HepG2 (cell line): ENCODE data around the gene TACC2. TPM values are rescaled to one million over a fixed set of nuclear protein-coding genes. Genes with fewer than 3 reads are reported as not detected.

ENCODE experiments used
- ATAC-seq: fragments of 200-7000 bp; cut with Tn5 transposase; 3 replicates; pipeline ENCODE4 v1.9.1; 2020; ENCODE audit warnings: mild to moderate bottlenecking, moderate library complexity
- BruUV-seq: library from RNA; stranded (reverse); fragments of 400-500 nt; replicated peaks from 2 replicates; lab custom pipeline; 2021; lab: Mats Ljungman, UMichigan
- CTCF ChIA-PET: fragments of 300-600 bp; formaldehyde crosslinking; extraction: SDS; loops from one replicate; lab custom pipeline; 2021; ENCODE audit warnings: low total read pairs, inconsistent platforms, low intra/inter-chr PET ratio; lab: Yijun Ruan, JAX
- POLR2A ChIA-PET: fragments of 350-600 bp; sonication (Branson Sonifier 250); formaldehyde crosslinking; loops from one replicate; lab custom pipeline; 2020; ENCODE audit warnings: antibody characterized with exemption, inconsistent platforms; lab: Yijun Ruan, JAX
- DNase-seq: peaks from one replicate; pipeline ENCODE4 v3.0.0-alpha.2; 2015; ENCODE audit warnings: low spot score
- FAIRE-seq: peaks from 3 replicates; lab custom pipeline; 2011; peaks lifted over from hg19 to GRCh38; lab: Jason Lieb, UNC
- H2AFZ ChIP-seq: one replicate; pipeline ENCODE4 v1.6.1; 2011; ENCODE audit warnings: low read length, inconsistent platforms
- H3K27ac ChIP-seq: fragments of 300-600 bp; 3 replicates; pipeline ENCODE4 v1.8.0; 2011; ENCODE audit warnings: mixed run types, mild to moderate bottlenecking, mixed read lengths, low read length, inconsistent platforms; ENCODE audit not compliant: insufficient read depth; ENCODE audit errors: extremely low read length
- H3K27me3 ChIP-seq, 2 experiments: fragments of 200-600 bp in 1 of 2; 2 replicates in 1 of 2; 3 replicates in 1 of 2; pipeline versions ENCODE4 v1.6.0 to v1.8.0; 2011; ENCODE audit warnings: low read length in 2 of 2, mild to moderate bottlenecking in 2 of 2, moderate library complexity in 2 of 2, inconsistent platforms in 1 of 2; ENCODE audit not compliant: insufficient read depth in 2 of 2, control insufficient read depth in 1 of 2
- H3K36me3 ChIP-seq, 2 experiments: fragments of 200-600 bp in 1 of 2; replicated peaks in 1 of 2; 2 replicates in 1 of 2; 3 replicates in 1 of 2; pipeline versions ENCODE4 v1.5.1 to v1.8.0; 2011; ENCODE audit warnings: low read length in 2 of 2, inconsistent platforms in 1 of 2; ENCODE audit not compliant: insufficient read depth in 2 of 2, control insufficient read depth in 1 of 2
- H3K4me1 ChIP-seq: 2 replicates; pipeline ENCODE4 v1.5.1; 2012; ENCODE audit warnings: low read length, inconsistent platforms; ENCODE audit not compliant: insufficient read depth
- H3K4me2 ChIP-seq: 2 replicates; pipeline ENCODE4 v1.6.0; 2011; ENCODE audit warnings: low read depth, low read length, inconsistent platforms
- H3K4me3 ChIP-seq, 3 experiments: fragments of 200-600 bp in 1 of 3; sonication (generic), shearing (Covaris generic) in 1 of 3; replicated peaks in 1 of 3; 2 replicates each; pipeline ENCODE4 v1.5.1; 2011 to 2016; ENCODE audit warnings: low read length in 3 of 3, inconsistent platforms in 2 of 3, low read depth in 2 of 3, mild to moderate bottlenecking in 2 of 3, control low read depth in 1 of 3, mixed read lengths in 1 of 3; ENCODE audit not compliant: insufficient read depth in 1 of 3
- H3K79me2 ChIP-seq: one replicate; pipeline ENCODE4 v1.6.1; 2011; ENCODE audit warnings: low read length, inconsistent platforms; ENCODE audit not compliant: insufficient read depth
- H3K9ac ChIP-seq: 2 replicates; pipeline ENCODE4 v1.6.0; 2011; ENCODE audit warnings: mild to moderate bottlenecking, low read depth, low read length, inconsistent platforms; ENCODE audit not compliant: insufficient read depth
- H3K9me3 ChIP-seq: 2 replicates; pipeline ENCODE4 v1.5.1; 2012; ENCODE audit warnings: mild to moderate bottlenecking, low read length
- H4K20me1 ChIP-seq: 2 replicates; pipeline ENCODE4 v1.6.0; 2011; ENCODE audit warnings: inconsistent platforms, mild to moderate bottlenecking, low read length, moderate library complexity; ENCODE audit not compliant: insufficient read depth
- BRCA1 ChIP-seq: sonication (generic); formaldehyde crosslinking; IDR thresholded peaks from 2 replicates; pipeline ENCODE4 v1.4.0; 2020; ENCODE audit warnings: missing genetic modification reagents
- BRD4 ChIP-seq: sonication (generic); formaldehyde crosslinking; IDR thresholded peaks from 2 replicates; pipeline ENCODE4 v1.4.0; 2020; ENCODE audit warnings: missing genetic modification reagents
- DMTF1 ChIP-seq: sonication (generic); formaldehyde crosslinking; IDR thresholded peaks from 2 replicates; pipeline ENCODE4 v1.4.0; 2020; ENCODE audit warnings: mild to moderate bottlenecking, missing genetic modification reagents
- PAX8 ChIP-seq: sonication (generic); formaldehyde crosslinking; IDR thresholded peaks from 2 replicates; pipeline ENCODE4 v1.8.0; 2022; ENCODE audit warnings: mild to moderate bottlenecking, missing genetic modification reagents, borderline replicate concordance
- POGK ChIP-seq: sonication (generic); formaldehyde crosslinking; conservative IDR thresholded peaks from 2 replicates; pipeline ENCODE4 v1.8.0; 2022; ENCODE audit warnings: mild to moderate bottlenecking, moderate library complexity, missing genetic modification reagents
- TBP ChIP-seq: sonication (generic); formaldehyde crosslinking; IDR thresholded peaks from 2 replicates; pipeline ENCODE4 v1.5.0; 2020; ENCODE audit warnings: missing genetic modification reagents
- XBP1 ChIP-seq: sonication (generic); formaldehyde crosslinking; IDR thresholded peaks from 2 replicates; pipeline ENCODE4 v1.5.0; 2020; ENCODE audit warnings: missing genetic modification reagents
- ZBTB46 ChIP-seq: sonication (generic); formaldehyde crosslinking; IDR thresholded peaks from 2 replicates; pipeline ENCODE4 v1.4.0; 2020; ENCODE audit warnings: mild to moderate bottlenecking, missing genetic modification reagents, borderline replicate concordance
- ZNF138 ChIP-seq: sonication (generic); formaldehyde crosslinking; IDR thresholded peaks from 2 replicates; pipeline ENCODE4 v1.5.0; 2020; ENCODE audit warnings: mild to moderate bottlenecking, low read depth, missing genetic modification reagents
- ZNF24 ChIP-seq: fragments of 450-650 bp; IDR thresholded peaks from 2 replicates; pipeline ENCODE4 v1.6.1; 2017; ENCODE audit warnings: antibody characterized with exemption, mild to moderate bottlenecking
- ZNF296 ChIP-seq: sonication (generic); formaldehyde crosslinking; conservative IDR thresholded peaks from 2 replicates; pipeline ENCODE4 v1.5.0; 2020; ENCODE audit warnings: mild to moderate bottlenecking, missing genetic modification reagents
- ZNF660 ChIP-seq: sonication (generic); formaldehyde crosslinking; IDR thresholded peaks from 2 replicates; pipeline ENCODE4 v1.5.1; 2020; ENCODE audit warnings: mild to moderate bottlenecking, low read depth, missing genetic modification reagents, borderline replicate concordance
- ZNF691 ChIP-seq: sonication (generic); formaldehyde crosslinking; IDR thresholded peaks from 2 replicates; pipeline ENCODE4 v1.4.0; 2020; ENCODE audit warnings: missing genetic modification reagents, low read depth, mild to moderate bottlenecking, borderline replicate concordance
- ZNF788 ChIP-seq: sonication (generic); formaldehyde crosslinking; IDR thresholded peaks from 2 replicates; pipeline ENCODE4 v1.5.0; 2020; ENCODE audit warnings: mild to moderate bottlenecking, missing genetic modification reagents, borderline replicate concordance
- ZSCAN20 ChIP-seq: sonication (generic); formaldehyde crosslinking; IDR thresholded peaks from 2 replicates; pipeline ENCODE4 v1.4.0; 2020; ENCODE audit warnings: missing genetic modification reagents, mild to moderate bottlenecking, borderline replicate concordance
- ZSCAN31 ChIP-seq: sonication (generic); formaldehyde crosslinking; IDR thresholded peaks from 2 replicates; pipeline ENCODE4 v1.5.0; 2020; ENCODE audit warnings: low read depth, mild to moderate bottlenecking, missing genetic modification reagents
- WGBS: methylation state at CpG from one replicate; pipeline ENCODE4 v1.1.6; 2017; ENCODE audit warnings: low lambda C conversion rate; 5-methylcytosine and 5-hydroxymethylcytosine counted together
- in situ Hi-C: cut with HindIII; loops from 2 replicates; pipeline ENCODE4 v1.10.0; 2017; ENCODE audit warnings: low pct_unique_long_range_greater_than_20kb; ENCODE audit not compliant: extremely low pct_ligation_motif_present
- intact Hi-C: fragments of 100-400 bp; cut with micrococcal nuclease; formaldehyde crosslinking; loops from one replicate; pipeline ENCODE4 v1.10.0; 2022; ENCODE audit not compliant: unreplicated experiment
- polyA plus RNA-seq, 8 experiments: library from polyadenylated mRNA; depleted of rRNA in 3 of 8; stranded (reverse) in 7 of 8; unstranded in 1 of 8; fragments of >200 nt; fragmentation: Illumina TruSeq in 4 of 8; extraction: Trizol in 4 of 8; gene quantifications; 2 replicates each; pipeline versions ENCODE4 v1.2.1 to v1.2.3, GENCODE V29; 2011 to 2016; ENCODE audit warnings: low read depth in 4 of 8, missing spikeins in 1 of 8, mixed read lengths in 1 of 8; ENCODE audit not compliant: insufficient read depth in 1 of 8
- total RNA-seq, 5 experiments: library from RNA; depleted of rRNA; stranded (reverse); fragments of >200 nt; fragmentation: Illumina TruSeq; extraction: Trizol; gene quantifications; 2 replicates each; pipeline ENCODE4 v1.2.3, GENCODE V29; 2016; ENCODE audit warnings: low read depth in 1 of 5

TACC2 gene
- total and polyA plus RNA-seq, 2 of the 13 experiments (the other 11 are each of a cell fraction or from before 2014, with no cell fraction given) = 11.8 to 16.0 TPM

GRCh38 chr10:122172361-122173008, 183.5 kb downstream of the TACC2 start (continued):
- no peak for TF ChIP-seq ZNF660 (CRISPR knock-in tag)
- no peak for TF ChIP-seq ZBTB46 (CRISPR knock-in tag)

GRCh38 chr10:122173337-122173736, 184.4 kb downstream of the TACC2 start:
- in situ Hi-C loops = no loop called here
- Histone ChIP-seq H3K79me2 (peaks cover 9% of the 10 kb centered on the region), H4K20me1 (peaks cover 2% of the 10 kb centered on the region; the same call in 1 of the 2 replicates), H3K27me3 (no peaks in the 10 kb centered on the region), H2AFZ (no peak overlapping the region), H3K4me1 (peaks cover 50% of the 10 kb centered on the region), H3K4me3 (no peak overlapping the region), H3K27ac (peak overlapping the region; percentile 2), H3K9me3 (no peaks in the 10 kb centered on the region), H3K4me2 (no peak overlapping the region), H3K36me3 (peaks cover 0 to 9% of the 10 kb centered on the region in 2 experiments; a peak in 2 of 5 replicates), H3K9ac (no peak overlapping the region)
- ATAC-seq (no peak), FAIRE-seq (no peak), DNase-seq (no peak)
- intact Hi-C loops = no loop called here
- BruUV-seq = no TSS peak
- POLR2A ChIA-PET = interaction anchor here (1.4 kb wide), 1 partner anchor 8 kb away, joined by 3 read pairs; no protein-coding TSS in a partner anchor
- CTCF ChIA-PET = no interaction called here
- WGBS = 100% methylated on average over 2 of the region's 7 CpGs
- TF ChIP-seq DMTF1 (CRISPR knock-in tag) (no peak), ZSCAN31 (CRISPR knock-in tag) (no peak), POGK (CRISPR knock-in tag) (no peak), ZNF691 (no peak), ZNF138 (no peak), ZNF24 (no peak), BRCA1 (CRISPR knock-in tag) (no peak), ZNF788 (CRISPR knock-in tag) (no peak), PAX8 (CRISPR knock-in tag) (no peak), XBP1 (no peak), ZSCAN20 (CRISPR knock-in tag) (no peak), BRD4 (CRISPR knock-in tag) (no peak), TBP (CRISPR knock-in tag) (no peak), ZNF296 (CRISPR knock-in tag) (no peak)
